A549 (cell line): ENCODE results near the gene ITLN1. TPM values are rescaled to one million over a fixed set of nuclear protein-coding genes. Genes with fewer than 3 reads are reported as not detected.

ENCODE experiments used
- ATAC-seq, 2 experiments: fragments of 200-7000 bp in 1 of 2; fragments of >200 bp in 1 of 2; cut with Nextera tagmentation in 1 of 2; cut with Tn5 transposase in 1 of 2; 3 replicates each; pipeline versions ENCODE4 v1.8.0 to v1.9.1; 2018 to 2020; ENCODE audit warnings: mild to moderate bottlenecking in 1 of 2, moderate library complexity in 1 of 2
- CTCF ChIA-PET: fragments of 300-600 bp; sonication (Branson Sonifier 250); formaldehyde crosslinking; extraction: SDS; loops from one replicate; lab custom pipeline; 2021; ENCODE audit warnings: antibody characterized with exemption, inconsistent platforms; lab: Yijun Ruan, JAX
- POLR2A ChIA-PET: fragments of 350-600 bp; formaldehyde crosslinking; extraction: SDS; loops from one replicate; lab custom pipeline; 2021; ENCODE audit warnings: antibody characterized with exemption, inconsistent platforms; lab: Yijun Ruan, JAX
- DNase-seq, 2 experiments: peaks; one replicate each; pipeline versions ENCODE4 v3.0.0 to v3.0.0-alpha.2; 2011 to 2016; ENCODE audit warnings: low read depth in 1 of 2, low spot score in 1 of 2
- FAIRE-seq: peaks from 2 replicates; lab custom pipeline; 2011; peaks lifted over from hg19 to GRCh38; lab: Jason Lieb, UNC
- H3K27ac ChIP-seq, 2 experiments: fragments of >200 bp; sonication (Bioruptor Twin); formaldehyde crosslinking; 3 replicates each; pipeline ENCODE4 v1.5.1; 2016 to 2017
- H3K4me1 ChIP-seq: fragments of >200 bp; sonication (Bioruptor Twin); formaldehyde crosslinking; 3 replicates; pipeline ENCODE4 v1.6.1; 2016
- H3K4me2 ChIP-seq: fragments of >200 bp; sonication (Bioruptor Twin); formaldehyde crosslinking; 3 replicates; pipeline ENCODE4 v1.6.1; 2016
- H3K4me3 ChIP-seq: fragments of >200 bp; sonication (Bioruptor Twin); formaldehyde crosslinking; 3 replicates; pipeline ENCODE4 v1.5.1; 2016
- H3K9me3 ChIP-seq: fragments of >200 bp; sonication (Bioruptor Twin); formaldehyde crosslinking; 3 replicates; pipeline ENCODE4 v1.6.1; 2016
- CBX2 ChIP-seq: fragments of 200-600 bp; sonication (generic); IDR thresholded peaks from 2 replicates; pipeline ENCODE4 v1.6.1; 2016; ENCODE audit warnings: low read depth, mild to moderate bottlenecking, borderline replicate concordance
- CBX8 ChIP-seq: fragments of 200-600 bp; sonication (generic); IDR thresholded peaks from 2 replicates; pipeline ENCODE4 v1.6.1; 2016
- CEBPB ChIP-seq, 2 experiments: fragments of >200 bp in 1 of 2; sonication (Bioruptor Twin) in 1 of 2; formaldehyde crosslinking in 1 of 2; IDR thresholded peaks; 2 replicates each; pipeline ENCODE4 v1.6.1; 2012 to 2016
- CHD4 ChIP-seq: fragments of 200-600 bp; sonication (generic); IDR thresholded peaks from 2 replicates; pipeline ENCODE4 v1.6.1; 2016; ENCODE audit warnings: antibody characterized with exemption, mild to moderate bottlenecking, borderline replicate concordance
- EP300 ChIP-seq, 2 experiments: fragments of >200 bp; sonication (Bioruptor Twin); formaldehyde crosslinking; IDR thresholded peaks; 2 replicates in 1 of 2; 3 replicates in 1 of 2; pipeline ENCODE4 v1.6.1; 2016 to 2017
- ESRRA ChIP-seq: fragments of 150-350 bp; IDR thresholded peaks from 2 replicates; pipeline ENCODE4 v1.6.1; 2014; ENCODE audit warnings: mild to moderate bottlenecking, low read length, borderline replicate concordance
- FOSB ChIP-seq: fragments of 250-450 bp; sonication (Bioruptor Pico); IDR thresholded peaks from 2 replicates; pipeline ENCODE4 v1.5.0; 2020; ENCODE audit warnings: mild to moderate bottlenecking, moderate library complexity
- GATA3 ChIP-seq: IDR thresholded peaks from 2 replicates; pipeline ENCODE4 v1.6.1; 2012; ENCODE audit warnings: borderline replicate concordance
- HOXA7 ChIP-seq: fragments of 250-450 bp; sonication (Bioruptor Pico); IDR thresholded peaks from 2 replicates; pipeline ENCODE4 v1.5.0; 2020; ENCODE audit warnings: mild to moderate bottlenecking, moderate library complexity
- JUN ChIP-seq, 2 experiments: fragments of >200 bp; sonication (Bioruptor Twin); formaldehyde crosslinking; IDR thresholded peaks; 2 replicates in 1 of 2; 3 replicates in 1 of 2; pipeline ENCODE4 v1.6.1; 2016 to 2017
- KDM5A ChIP-seq: fragments of 200-600 bp; sonication (generic); IDR thresholded peaks from 2 replicates; pipeline ENCODE4 v1.6.1; 2016; ENCODE audit warnings: antibody characterized with exemption, mild to moderate bottlenecking
- MAX ChIP-seq: IDR thresholded peaks from 2 replicates; pipeline ENCODE4 v1.6.1; 2012
- MYC ChIP-seq: IDR thresholded peaks from 2 replicates; pipeline ENCODE4 v1.6.1; 2012; ENCODE audit warnings: mild to moderate bottlenecking, inconsistent platforms, low read length, improper control_type of control experiment, borderline replicate concordance
- NFE2L2 ChIP-seq: fragments of 150-350 bp; conservative IDR thresholded peaks from 2 replicates; pipeline ENCODE4 v1.6.1; 2014; ENCODE audit warnings: low read length
- NPAS2 ChIP-seq: fragments of 250-450 bp; sonication (Bioruptor Pico); IDR thresholded peaks from 2 replicates; pipeline ENCODE4 v1.8.0; 2022; ENCODE audit warnings: mild to moderate bottlenecking, moderate library complexity, borderline replicate concordance
- PHF8 ChIP-seq: fragments of 200-600 bp; sonication (generic); IDR thresholded peaks from 2 replicates; pipeline ENCODE4 v1.6.1; 2016; ENCODE audit warnings: low read depth, mild to moderate bottlenecking, antibody characterized with exemption, moderate library complexity, borderline replicate concordance
- POLR2A ChIP-seq: IDR thresholded peaks from 2 replicates; pipeline ENCODE4 v1.6.1; 2012; ENCODE audit warnings: mild to moderate bottlenecking, low read length
- POLR2AphosphoS2 ChIP-seq: conservative IDR thresholded peaks from 2 replicates; pipeline ENCODE4 v1.6.1; 2012; ENCODE audit warnings: low read length, improper control_type of control experiment, inconsistent platforms
- RAD21 ChIP-seq, 2 experiments: fragments of >200 bp in 1 of 2; sonication (Bioruptor Twin) in 1 of 2; formaldehyde crosslinking in 1 of 2; IDR thresholded peaks in 1 of 2; conservative IDR thresholded peaks in 1 of 2; 2 replicates in 1 of 2; 3 replicates in 1 of 2; pipeline ENCODE4 v1.6.1; 2012 to 2018; ENCODE audit warnings: inconsistent platforms in 1 of 2
- RCOR1 ChIP-seq: fragments of 150-350 bp; IDR thresholded peaks from 2 replicates; pipeline ENCODE4 v1.6.1; 2014; ENCODE audit warnings: antibody characterized with exemption, low read length, low read depth
- RFX5 ChIP-seq: fragments of 450-650 bp; IDR thresholded peaks from 2 replicates; pipeline ENCODE4 v1.7.1; 2014; ENCODE audit warnings: antibody characterized with exemption, mild to moderate bottlenecking, moderate library complexity
- SMC3 ChIP-seq: fragments of >200 bp; sonication (Bioruptor Twin); formaldehyde crosslinking; IDR thresholded peaks from 3 replicates; pipeline ENCODE4 v1.6.1; 2018; ENCODE audit warnings: inconsistent platforms
- TP53 ChIP-seq: fragments of 250-450 bp; sonication (Bioruptor Pico); IDR thresholded peaks from 2 replicates; pipeline ENCODE4 v1.5.0; 2021; ENCODE audit warnings: mild to moderate bottlenecking, moderate library complexity
- ZC3H11A ChIP-seq: fragments of 450-650 bp; IDR thresholded peaks from 2 replicates; pipeline ENCODE4 v1.6.1; 2014; ENCODE audit warnings: antibody characterized with exemption, mild to moderate bottlenecking
- ZFP36 ChIP-seq: fragments of 450-650 bp; IDR thresholded peaks from 2 replicates; pipeline ENCODE4 v1.6.1; 2014; ENCODE audit warnings: borderline replicate concordance; ENCODE audit not compliant: partially characterized antibody
- WGBS: methylation state at CpG from one replicate; pipeline ENCODE4 v1.1.6; 2017; ENCODE audit errors: missing lambda C conversion rate; 5-methylcytosine and 5-hydroxymethylcytosine counted together
- polyA plus RNA-seq, 4 experiments: library from polyadenylated mRNA; depleted of rRNA in 3 of 4; stranded (reverse); fragments of >200 nt; fragmentation: RNase III in 1 of 4; extraction: RNeasy Plus Mini Kit Qiagen cat#74134 plus additional on column Dnase treatment in 1 of 4; gene quantifications; 2 replicates in 3 of 4; 3 replicates in 1 of 4; pipeline ENCODE4 v1.2.3, GENCODE V29; 2011 to 2017
- TF ChIP-seq, protein P1 (sequence below): fragments of 150-350 bp; IDR thresholded peaks from 2 replicates; pipeline ENCODE4 v1.6.1; 2014; ENCODE audit warnings: low read depth, mild to moderate bottlenecking, low read length
- TF ChIP-seq, protein P2 (sequence below): fragments of >200 bp; sonication (Bioruptor Twin); formaldehyde crosslinking; IDR thresholded peaks from 3 replicates; pipeline ENCODE4 v1.5.1; 2016
- TF ChIP-seq, protein P3 (sequence below): fragments of >200 bp; sonication (Bioruptor Twin); formaldehyde crosslinking; IDR thresholded peaks from 2 replicates; pipeline ENCODE4 v1.6.1; 2016

Gene ITLN1
- polyA plus RNA-seq, 2 of the 4 experiments (the other 2 are of a cell fraction) = not detected

GRCh38 chr1:160891474-160891873 is 6.5 kb upstream of the ITLN1 start:
- no peak for ATAC-seq
- no peak for DNase-seq
- 40% methylated on average over 2 of the region's 2 CpGs for WGBS
- FAIRE-seq = no peak
- POLR2A ChIA-PET = no interaction called here
- H3K27ac ChIP-seq = no peak overlapping the region
- TF ChIP-seq NPAS2 (CRISPR knock-in tag) (no peak), CHD4 (no peak), RAD21 (conservative IDR thresholded peaks at IDR 0.05 in 1 of 2, IDR thresholded peaks at IDR 0.05 in 1 of 2) (no peak)
- TF ChIP-seq, all 56 proteins: peak for 0
- Histone ChIP-seq H3K4me3 (no peak overlapping the region), H3K4me1 (no peaks in the 10 kb centered on the region), H3K4me2 (no peak overlapping the region), H3K9me3 (peaks cover 8% of the 10 kb centered on the region)
- CTCF ChIA-PET = no interaction called here

GRCh38 chr1:160888926-160889325 is 3.9 kb upstream of the ITLN1 start:
- FAIRE-seq = no peak
- WGBS = 0% methylated on average over 2 of the region's 2 CpGs
- no peak overlapping the region for H3K4me3 ChIP-seq
- no peaks in the 10 kb centered on the region for H3K4me1 ChIP-seq
- TF ChIP-seq HOXA7 = no peak
- TF ChIP-seq JUN (IDR thresholded peaks at IDR 0.05) = no peak
- TF ChIP-seq ZC3H11A = no peak
- TF ChIP-seq MYC = no peak
- TF ChIP-seq POLR2AphosphoS2 = no peak
- TF ChIP-seq, protein P1, sequence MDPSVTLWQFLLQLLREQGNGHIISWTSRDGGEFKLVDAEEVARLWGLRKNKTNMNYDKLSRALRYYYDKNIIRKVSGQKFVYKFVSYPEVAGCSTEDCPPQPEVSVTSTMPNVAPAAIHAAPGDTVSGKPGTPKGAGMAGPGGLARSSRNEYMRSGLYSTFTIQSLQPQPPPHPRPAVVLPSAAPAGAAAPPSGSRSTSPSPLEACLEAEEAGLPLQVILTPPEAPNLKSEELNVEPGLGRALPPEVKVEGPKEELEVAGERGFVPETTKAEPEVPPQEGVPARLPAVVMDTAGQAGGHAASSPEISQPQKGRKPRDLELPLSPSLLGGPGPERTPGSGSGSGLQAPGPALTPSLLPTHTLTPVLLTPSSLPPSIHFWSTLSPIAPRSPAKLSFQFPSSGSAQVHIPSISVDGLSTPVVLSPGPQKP = no peak
- TF ChIP-seq CEBPB (IDR thresholded peaks at IDR 0.05) = no peak
- TF ChIP-seq CBX2 = no peak
- no peak for TF ChIP-seq PHF8
- POLR2A ChIA-PET = no interaction called here
- DNase-seq = peak in 1 of 2 experiments; percentile 18
- no peak overlapping the region for H3K27ac ChIP-seq
- ATAC-seq = no peak
- H3K9me3 ChIP-seq = peaks cover 8% of the 10 kb centered on the region
- H3K4me2 ChIP-seq = no peak overlapping the region
- CTCF ChIA-PET = interaction anchor here (1.3 to 1.8 kb wide), 4 partner anchors 29 to 279 kb away, joined by 3 to 5 read pairs (median 4); no protein-coding TSS in a partner anchor

- Histone ChIP-seq H3K27ac (no peak overlapping the region), H3K4me1 (no peaks in the 10 kb centered on the region), H3K4me3 (no peak overlapping the region), H3K4me2 (no peak overlapping the region), H3K9me3 (peaks cover 3% of the 10 kb centered on the region; the same call in 1 of the 3 replicates)
- WGBS = 65% methylated on average over 2 of the region's 2 CpGs
- DNase-seq = no peak
- POLR2A ChIA-PET = no interaction called here
- FAIRE-seq = no peak
- CTCF ChIA-PET = interaction anchor here (1.4 to 1.5 kb wide), 2 partner anchors 9 to 52 kb away, joined by 3 to 7 read pairs; no protein-coding TSS in a partner anchor
- TF ChIP-seq MAX = no peak
- no peak for TF ChIP-seq KDM5A
- TF ChIP-seq RFX5 = no peak
- no peak for TF ChIP-seq ESRRA
- no peak for TF ChIP-seq JUN (IDR thresholded peaks at IDR 0.05)
- TF ChIP-seq NFE2L2 = no peak
- TF ChIP-seq ZFP36 = no peak
- TF ChIP-seq, protein P2, sequence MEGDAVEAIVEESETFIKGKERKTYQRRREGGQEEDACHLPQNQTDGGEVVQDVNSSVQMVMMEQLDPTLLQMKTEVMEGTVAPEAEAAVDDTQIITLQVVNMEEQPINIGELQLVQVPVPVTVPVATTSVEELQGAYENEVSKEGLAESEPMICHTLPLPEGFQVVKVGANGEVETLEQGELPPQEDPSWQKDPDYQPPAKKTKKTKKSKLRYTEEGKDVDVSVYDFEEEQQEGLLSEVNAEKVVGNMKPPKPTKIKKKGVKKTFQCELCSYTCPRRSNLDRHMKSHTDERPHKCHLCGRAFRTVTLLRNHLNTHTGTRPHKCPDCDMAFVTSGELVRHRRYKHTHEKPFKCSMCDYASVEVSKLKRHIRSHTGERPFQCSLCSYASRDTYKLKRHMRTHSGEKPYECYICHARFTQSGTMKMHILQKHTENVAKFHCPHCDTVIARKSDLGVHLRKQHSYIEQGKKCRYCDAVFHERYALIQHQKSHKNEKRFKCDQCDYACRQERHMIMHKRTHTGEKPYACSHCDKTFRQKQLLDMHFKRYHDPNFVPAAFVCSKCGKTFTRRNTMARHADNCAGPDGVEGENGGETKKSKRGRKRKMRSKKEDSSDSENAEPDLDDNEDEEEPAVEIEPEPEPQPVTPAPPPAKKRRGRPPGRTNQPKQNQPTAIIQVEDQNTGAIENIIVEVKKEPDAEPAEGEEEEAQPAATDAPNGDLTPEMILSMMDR = no peak
- TF ChIP-seq TP53 (CRISPR knock-in tag) = no peak
- TF ChIP-seq SMC3 = no peak
- no peak for TF ChIP-seq EP300 (IDR thresholded peaks at IDR 0.05)
- no peak for TF ChIP-seq CBX8
- TF ChIP-seq GATA3 = no peak
- no peak for TF ChIP-seq FOSB (CRISPR knock-in tag)
- TF ChIP-seq RCOR1 = no peak
- TF ChIP-seq, protein P3, sequence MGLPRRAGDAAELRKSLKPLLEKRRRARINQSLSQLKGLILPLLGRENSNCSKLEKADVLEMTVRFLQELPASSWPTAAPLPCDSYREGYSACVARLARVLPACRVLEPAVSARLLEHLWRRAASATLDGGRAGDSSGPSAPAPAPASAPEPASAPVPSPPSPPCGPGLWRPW = no peak
- no peak for TF ChIP-seq POLR2A
- no peak for TF ChIP-seq PHF8
- ATAC-seq = no peak
These were observed 2.1 kb upstream of the ITLN1 start for GRCh38 chr1:160887071-160887470.
